Endothelial cell of umbilical vein (primary cell): ENCODE results near the gene TEAD4.

Experiments
- CTCF ChIP-seq, 2 donors: IDR thresholded peaks; 1 replicate in 1 of 2; 2 replicates in 1 of 2; pipeline ENCODE4 v1.5.1; 2011; ENCODE audit warnings: low read length in 2 of 2, mild to moderate bottlenecking in 2 of 2, moderate library complexity in 2 of 2, control low read depth in 1 of 2, inconsistent platforms in 1 of 2, low read depth in 1 of 2; ENCODE audit not compliant: insufficient read depth in 1 of 2; ENCODE audit errors: extremely low read depth in 1 of 2
- EZH2 ChIP-seq: IDR thresholded peaks from 2 replicates; pipeline ENCODE4 v1.6.1; 2012; ENCODE audit warnings: borderline replicate concordance, low read depth, mild to moderate bottlenecking, moderate library complexity, low read length, inconsistent platforms; ENCODE audit not compliant: severe bottlenecking
- POLR2A ChIP-seq: IDR thresholded peaks from 2 replicates; pipeline ENCODE4 v1.6.1; 2012; ENCODE audit warnings: low read depth, mild to moderate bottlenecking, control low read depth, low read length
- POLR2AphosphoS5 ChIP-seq: IDR thresholded peaks from 2 replicates; pipeline ENCODE4 v1.6.1; 2012; ENCODE audit warnings: low read depth, mild to moderate bottlenecking, control low read depth, low read length, moderate library complexity; ENCODE audit not compliant: insufficient read depth
- TF ChIP-seq, protein P1 (sequence below): IDR thresholded peaks from 2 replicates; pipeline ENCODE4 v1.6.1; 2011; ENCODE audit not compliant: insufficient read depth, insufficient read length

GRCh38 chr12:3012786-3013185, 53.6 kb downstream of the TEAD4 start:
- TF ChIP-seq POLR2A (no peak), CTCF (IDR thresholded peaks at IDR 0.05; ENCODE audit: extremely low read depth in 1 of 2, insufficient read depth in 1 of 2, low read depth in 1 of 2, low read length in 2 of 2) (no peak), EZH2 (no peak), POLR2AphosphoS5 (no peak)
- TF ChIP-seq, protein P1, sequence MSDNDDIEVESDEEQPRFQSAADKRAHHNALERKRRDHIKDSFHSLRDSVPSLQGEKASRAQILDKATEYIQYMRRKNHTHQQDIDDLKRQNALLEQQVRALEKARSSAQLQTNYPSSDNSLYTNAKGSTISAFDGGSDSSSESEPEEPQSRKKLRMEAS = no peak
